Pulmonary artery endothelial cell (primary cell): ENCODE data around the gene DISP2. TPM values are rescaled to one million over a fixed set of nuclear protein-coding genes. Genes with fewer than 3 reads are reported as not detected.

Experiments
- DNase-seq: peaks from one replicate; pipeline ENCODE4 v3.0.0-alpha.2; 2011; ENCODE audit warnings: low read depth, low spot score
- total RNA-seq: library from RNA; depleted of rRNA; stranded (reverse); fragments of >200 nt; gene quantifications from 2 replicates; pipeline ENCODE4 v1.2.3, GENCODE V29; 2014

Gene DISP2
- total RNA-seq, 1 donor from 2014 or later: 0.07 TPM

GRCh38 chr15:40418126-40418525 is 60.1 kb downstream of the DISP2 start:
- no peak for DNase-seq

GRCh38 chr15:40420071-40420713 is 62.2 kb downstream of the DISP2 start:
- no peak for DNase-seq

GRCh38 chr15:40420793-40421192 is 62.8 kb downstream of the DISP2 start:
- DNase-seq: no peak

- no peak for DNase-seq
These were observed 63.5 kb downstream of the DISP2 start for GRCh38 chr15:40421246-40422157.

GRCh38 chr15:40424483-40425115 is 66.6 kb downstream of the DISP2 start:
- no peak for DNase-seq

GRCh38 chr15:40425681-40426080 is 67.7 kb downstream of the DISP2 start:
- no peak for DNase-seq

GRCh38 chr15:40427188-40427587 is 69.2 kb downstream of the DISP2 start:
- DNase-seq: no peak

- no peak for DNase-seq
These were observed 70.2 kb downstream of the DISP2 start for GRCh38 chr15:40428185-40428584.

Other genes with a start within 250 kb of the DISP2 start
- 1.1 and 2.5 TPM in 2 replicates for gene BMF, start 249.3 kb upstream of the DISP2 start, total RNA-seq
- gene BUB1B, start 197.2 kb upstream of the DISP2 start, total RNA-seq: 26.8 and 51.2 TPM in 2 replicates
- not detected in 2 replicates for gene PAK6, start 119.2 kb upstream of the DISP2 start, total RNA-seq
- 0.20 TPM in 1 of 2 replicates, not detected in the other for gene ANKRD63, start 75.2 kb upstream of the DISP2 start, total RNA-seq
- gene PLCB2, start 50.3 kb upstream of the DISP2 start, total RNA-seq: 0.56 and 7.1 TPM in 2 replicates
- gene INAFM2, start 34.5 kb upstream of the DISP2 start, total RNA-seq: 20.6 and 28.3 TPM in 2 replicates
- gene CCDC9B, start 17.3 kb upstream of the DISP2 start, total RNA-seq: 17.0 and 25.1 TPM in 2 replicates
- gene PHGR1, start 7.2 kb upstream of the DISP2 start, total RNA-seq: not detected in 2 replicates
- gene KNSTRN, start 24.5 kb downstream of the DISP2 start, total RNA-seq: 48.5 and 96.0 TPM in 2 replicates
- 43.4 and 50.7 TPM in 2 replicates for gene IVD, start 47.6 kb downstream of the DISP2 start, total RNA-seq
- gene BAHD1, start 82.7 kb downstream of the DISP2 start, total RNA-seq: 6.8 and 7.1 TPM in 2 replicates
- gene CHST14, start 112.8 kb downstream of the DISP2 start, total RNA-seq: 11.0 and 11.1 TPM in 2 replicates
- gene CCDC32, start 206.8 kb downstream of the DISP2 start, total RNA-seq: 20.8 and 26.2 TPM in 2 replicates
- 15.7 and 16.5 TPM in 2 replicates for gene RPUSD2, start 211.1 kb downstream of the DISP2 start, total RNA-seq
- gene KNL1, start 236.0 kb downstream of the DISP2 start, total RNA-seq: 18.1 and 33.8 TPM in 2 replicates